Thyroid gland (tissue), 4 donors: ENCODE measurements around the gene MAN2A2.

Source experiments
- POLR2A ChIP-seq, 2 donors: fragments of 450-650 bp; IDR thresholded peaks; one replicate each; pipeline ENCODE4 v1.6.1; 2017; ENCODE audit warnings: antibody characterized with exemption in 2 of 2, mild to moderate bottlenecking in 2 of 2, moderate library complexity in 1 of 2
- TF ChIP-seq, protein P1 (sequence below), 6 experiments: fragments of 200-600 bp in 3 of 6; fragments of 450-650 bp in 3 of 6; sonication (generic) in 3 of 6; IDR thresholded peaks; one replicate each; pipeline ENCODE4 v1.5.1; 2016 to 2019; ENCODE audit warnings: antibody characterized with exemption in 6 of 6, mild to moderate bottlenecking in 2 of 6, inconsistent platforms in 1 of 6, moderate library complexity in 1 of 6

DNA sequence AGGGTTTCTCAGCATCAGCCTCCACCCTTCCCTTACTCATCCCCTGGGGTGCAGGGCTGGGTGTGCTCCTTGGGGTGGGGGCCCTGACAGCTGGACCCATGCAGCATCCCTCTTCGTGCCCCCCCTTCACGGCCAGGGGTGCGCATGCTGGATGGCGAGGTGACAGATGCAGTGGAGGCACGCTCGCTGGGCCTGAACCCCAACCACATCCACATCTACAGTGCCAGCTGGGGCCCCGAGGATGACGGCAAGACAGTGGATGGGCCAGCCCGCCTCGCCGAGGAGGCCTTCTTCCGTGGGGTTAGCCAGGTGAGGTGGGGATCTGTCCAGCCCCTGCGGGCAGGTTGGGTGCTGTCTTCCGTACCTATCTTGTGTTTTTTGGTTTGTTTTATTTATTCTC is 25.1 kb upstream of the MAN2A2 start:
- TF ChIP-seq, protein P1, sequence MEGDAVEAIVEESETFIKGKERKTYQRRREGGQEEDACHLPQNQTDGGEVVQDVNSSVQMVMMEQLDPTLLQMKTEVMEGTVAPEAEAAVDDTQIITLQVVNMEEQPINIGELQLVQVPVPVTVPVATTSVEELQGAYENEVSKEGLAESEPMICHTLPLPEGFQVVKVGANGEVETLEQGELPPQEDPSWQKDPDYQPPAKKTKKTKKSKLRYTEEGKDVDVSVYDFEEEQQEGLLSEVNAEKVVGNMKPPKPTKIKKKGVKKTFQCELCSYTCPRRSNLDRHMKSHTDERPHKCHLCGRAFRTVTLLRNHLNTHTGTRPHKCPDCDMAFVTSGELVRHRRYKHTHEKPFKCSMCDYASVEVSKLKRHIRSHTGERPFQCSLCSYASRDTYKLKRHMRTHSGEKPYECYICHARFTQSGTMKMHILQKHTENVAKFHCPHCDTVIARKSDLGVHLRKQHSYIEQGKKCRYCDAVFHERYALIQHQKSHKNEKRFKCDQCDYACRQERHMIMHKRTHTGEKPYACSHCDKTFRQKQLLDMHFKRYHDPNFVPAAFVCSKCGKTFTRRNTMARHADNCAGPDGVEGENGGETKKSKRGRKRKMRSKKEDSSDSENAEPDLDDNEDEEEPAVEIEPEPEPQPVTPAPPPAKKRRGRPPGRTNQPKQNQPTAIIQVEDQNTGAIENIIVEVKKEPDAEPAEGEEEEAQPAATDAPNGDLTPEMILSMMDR (IDR thresholded peaks at IDR 0.05), result no peak
- TF ChIP-seq POLR2A (IDR thresholded peaks at IDR 0.05), result no peak
